RWPE1 (cell line): ENCODE results near the gene PEMT.

Source experiments
- CTCF ChIA-PET: fragments of 350-600 bp; sonication (Branson Sonifier 250); formaldehyde crosslinking; extraction: SDS; loops from one replicate; lab custom pipeline; 2021; lab: Yijun Ruan, JAX
- POLR2A ChIA-PET: fragments of 400-600 bp; formaldehyde crosslinking; extraction: SDS; loops from one replicate; lab custom pipeline; 2020; ENCODE audit warnings: antibody characterized with exemption; ENCODE audit not compliant: low non-redundant PET; lab: Yijun Ruan, JAX
- DNase-seq: peaks from one replicate; pipeline ENCODE4 v3.0.0; 2012; ENCODE audit warnings: low spot score
- H3K27ac ChIP-seq: fragments of 450-650 bp; 2 replicates; pipeline ENCODE4 v1.5.1; 2017
- CTCF ChIP-seq: fragments of 450-650 bp; conservative IDR thresholded peaks from 2 replicates; pipeline ENCODE4 v1.5.1; 2017; ENCODE audit warnings: low read depth, mild to moderate bottlenecking

The PEMT gene

GRCh38 chr17:17527956-17528500 is 63.5 kb downstream of the PEMT start:
- POLR2A ChIA-PET = no interaction called here
- CTCF ChIA-PET = interaction anchor here (0.8 kb wide), 1 partner anchor 10 kb away, joined by 3 read pairs; no protein-coding TSS in a partner anchor
- no peak overlapping the region for H3K27ac ChIP-seq
- no peak for DNase-seq
- no peak for TF ChIP-seq CTCF

GRCh38 chr17:17527534-17527933 is 64.0 kb downstream of the PEMT start:
- CTCF ChIA-PET = interaction anchor here (0.7 to 0.8 kb wide), 2 partner anchors 9 to 54 kb away, joined by 3 read pairs; no protein-coding TSS in a partner anchor
- no peak for TF ChIP-seq CTCF
- no peak for DNase-seq
- POLR2A ChIA-PET = no interaction called here
- no peak overlapping the region for H3K27ac ChIP-seq

- CTCF ChIA-PET = no interaction called here
- TF ChIP-seq CTCF = no peak
- POLR2A ChIA-PET = no interaction called here
- DNase-seq = no peak
- H3K27ac ChIP-seq = no peak overlapping the region
Observed at GRCh38 chr17:17526369-17526768, 65.1 kb downstream of the PEMT start.

GRCh38 chr17:17525956-17526355 is 65.6 kb downstream of the PEMT start:
- no peak overlapping the region for H3K27ac ChIP-seq
- no peak for TF ChIP-seq CTCF
- ChIA-PET POLR2A (no interaction called here), CTCF (no interaction called here)
- DNase-seq = no peak

GRCh38 chr17:17525311-17525710 is 66.2 kb downstream of the PEMT start:
- TF ChIP-seq CTCF = no peak
- ChIA-PET CTCF (no interaction called here), POLR2A (interaction anchor here (0.5 kb wide), 1 partner anchor 16 kb away, joined by 3 read pairs; no protein-coding TSS in a partner anchor)
- no peak overlapping the region for H3K27ac ChIP-seq
- no peak for DNase-seq

GRCh38 chr17:17523731-17524490 is 67.6 kb downstream of the PEMT start:
- no peak overlapping the region for H3K27ac ChIP-seq
- CTCF ChIA-PET = interaction anchor here (0.7 kb wide), 1 partner anchor 169 kb away, joined by 3 read pairs; no protein-coding TSS in a partner anchor
- POLR2A ChIA-PET = interaction anchor here (0.6 kb wide), 1 partner anchor 140 kb away, joined by 11 read pairs; no protein-coding TSS in a partner anchor
- DNase-seq = no peak
- TF ChIP-seq CTCF = no peak
